Neural cell (in vitro differentiated cells): ENCODE data around the gene MUC21. TPM values are rescaled to one million over a fixed set of nuclear protein-coding genes. Genes with fewer than 3 reads are reported as not detected.

Experiments
- H2AFZ ChIP-seq: fragments of 200-600, 300-800 bp; sonication (generic), shearing (Covaris generic); 2 replicates; pipeline ENCODE4 v1.6.0; 2014; ENCODE audit warnings: low read depth, mild to moderate bottlenecking, antibody characterized with exemption, low read length, moderate library complexity
- H3F3A ChIP-seq: fragments of 200-600 bp; shearing (Covaris generic); 2 replicates; pipeline ENCODE4 v1.6.1; 2016; ENCODE audit warnings: mild to moderate bottlenecking, moderate library complexity, mixed read lengths, antibody characterized with exemption, low read length; ENCODE audit not compliant: insufficient read depth, poor library complexity, severe bottlenecking
- H3K27ac ChIP-seq: fragments of 200-600, 300-800 bp; sonication (generic), shearing (Covaris generic); 2 replicates; pipeline ENCODE4 v1.5.1; 2014; ENCODE audit warnings: mild to moderate bottlenecking, low read length, moderate library complexity
- H3K27me3 ChIP-seq: fragments of 300-800, 200-600 bp; sonication (generic), shearing (Covaris generic); 2 replicates; pipeline ENCODE4 v1.6.0; 2014; ENCODE audit warnings: mild to moderate bottlenecking, low read depth, low read length, moderate library complexity; ENCODE audit not compliant: insufficient read depth
- H3K36me3 ChIP-seq: fragments of 300-800, 200-600 bp; sonication (generic), shearing (Covaris generic); 2 replicates; pipeline ENCODE4 v1.5.1; 2014; ENCODE audit warnings: mild to moderate bottlenecking, antibody characterized with exemption, low read length, moderate library complexity; ENCODE audit not compliant: insufficient read depth
- H3K4me2 ChIP-seq: fragments of 300-800, 200-600 bp; sonication (generic), shearing (Covaris generic); 2 replicates; pipeline ENCODE4 v1.6.0; 2014; ENCODE audit warnings: mild to moderate bottlenecking, low read length
- H3K4me3 ChIP-seq: fragments of 300-800, 200-600 bp; sonication (generic), shearing (Covaris generic); 2 replicates; pipeline ENCODE4 v1.5.1; 2014; ENCODE audit warnings: mild to moderate bottlenecking, low read length, moderate library complexity
- H3K79me2 ChIP-seq: fragments of 200-600 bp; shearing (Covaris generic); replicated peaks from 2 replicates; pipeline ENCODE4 v1.6.0; 2014; ENCODE audit warnings: mild to moderate bottlenecking, low read length, moderate library complexity; ENCODE audit not compliant: insufficient read depth
- H3K9ac ChIP-seq: fragments of 300-800, 200-600 bp; sonication (generic), shearing (Covaris generic); 2 replicates; pipeline ENCODE4 v1.6.1; 2016; ENCODE audit warnings: mild to moderate bottlenecking, low read length, mixed read lengths
- H3K9me2 ChIP-seq: fragments of 200-600 bp; shearing (Covaris generic); 2 replicates; pipeline ENCODE4 v1.6.1; 2016; ENCODE audit warnings: mild to moderate bottlenecking, low read length, mixed read lengths; ENCODE audit not compliant: insufficient read depth
- H3K9me3 ChIP-seq: fragments of 200-600, 300-800 bp; sonication (generic), shearing (Covaris generic); 2 replicates; pipeline ENCODE4 v1.6.1; 2016; ENCODE audit warnings: mild to moderate bottlenecking, mixed run types, low read length, moderate library complexity, mixed read lengths
- H4K20me1 ChIP-seq: fragments of 200-600 bp; shearing (Covaris generic); 2 replicates; pipeline ENCODE4 v1.6.1; 2016; ENCODE audit warnings: mild to moderate bottlenecking, mixed run types; ENCODE audit not compliant: insufficient read depth
- CTCF ChIP-seq: fragments of 450-650 bp; IDR thresholded peaks from 2 replicates; pipeline ENCODE4 v1.5.1; 2014; ENCODE audit warnings: antibody characterized with exemption, mild to moderate bottlenecking, moderate library complexity; ENCODE audit not compliant: poor library complexity, severe bottlenecking
- EP300 ChIP-seq: fragments of 450-650 bp; conservative IDR thresholded peaks from 2 replicates; pipeline ENCODE4 v1.6.1; 2014; ENCODE audit warnings: antibody characterized with exemption, mild to moderate bottlenecking, moderate library complexity; ENCODE audit not compliant: poor library complexity, severe bottlenecking
- EZH2 ChIP-seq: fragments of 200-600, 300-800 bp; shearing (Covaris generic), sonication (generic); IDR thresholded peaks from 2 replicates; pipeline ENCODE4 v1.6.1; 2014; ENCODE audit warnings: antibody characterized with exemption, low read length, borderline replicate concordance, mild to moderate bottlenecking; ENCODE audit not compliant: insufficient read depth, poor library complexity, severe bottlenecking
- MXI1 ChIP-seq: fragments of 450-650 bp; conservative IDR thresholded peaks from 2 replicates; pipeline ENCODE4 v1.6.1; 2014; ENCODE audit warnings: antibody characterized with exemption, mild to moderate bottlenecking; ENCODE audit not compliant: poor library complexity, severe bottlenecking
- POLR2AphosphoS5 ChIP-seq: IDR thresholded peaks from 2 replicates; pipeline ENCODE4 v1.6.1; 2012
- RAD21 ChIP-seq: fragments of 450-650 bp; conservative IDR thresholded peaks from 2 replicates; pipeline ENCODE4 v1.6.1; 2014; ENCODE audit warnings: antibody characterized with exemption, mild to moderate bottlenecking, moderate library complexity
- REST ChIP-seq: IDR thresholded peaks from 2 replicates; pipeline ENCODE4 v1.6.1; 2012; ENCODE audit warnings: borderline replicate concordance
- SMC3 ChIP-seq: fragments of 450-650 bp; conservative IDR thresholded peaks from 2 replicates; pipeline ENCODE4 v1.6.1; 2014; ENCODE audit warnings: antibody characterized with exemption, mild to moderate bottlenecking, moderate library complexity; ENCODE audit not compliant: poor library complexity
- TAF1 ChIP-seq: IDR thresholded peaks from 2 replicates; pipeline ENCODE4 v1.6.1; 2012; ENCODE audit warnings: low read depth
- polyA plus RNA-seq: library from polyadenylated mRNA; depleted of rRNA; stranded (reverse); fragments of >200 nt; gene quantifications from 2 replicates; pipeline ENCODE4 v1.2.3, GENCODE V29; 2014

Gene MUC21
- polyA plus RNA-seq, 1 donor from 2014 or later, result not detected

- Histone ChIP-seq H3F3A (no peaks in the 10 kb centered on the region), H3K27ac (no peak overlapping the region), H3K4me2 (no peak overlapping the region), H3K9me3 (no peaks in the 10 kb centered on the region), H3K27me3 (no peaks in the 10 kb centered on the region), H2AFZ (no peak overlapping the region), H3K9me2 (no peaks in the 10 kb centered on the region), H4K20me1 (no peaks in the 10 kb centered on the region), H3K79me2 (no peaks in the 10 kb centered on the region), H3K4me3 (no peak overlapping the region), H3K36me3 (no peaks in the 10 kb centered on the region), H3K9ac (no peak overlapping the region)
- TF ChIP-seq POLR2AphosphoS5 (no peak), SMC3 (no peak), MXI1 (no peak), RAD21 (no peak), EP300 (no peak), REST (no peak), CTCF (no peak), EZH2 (no peak), TAF1 (no peak)
These were observed 24.6 kb downstream of the MUC21 start for GRCh38 chr6:31008165-31008564.

GRCh38 chr6:31009731-31010130, 26.2 kb downstream of the MUC21 start:
- H3K27me3 ChIP-seq, result no peaks in the 10 kb centered on the region
- H3K36me3 ChIP-seq, result no peaks in the 10 kb centered on the region
- H3K4me2 ChIP-seq, result no peak overlapping the region
- H3K27ac ChIP-seq, result no peak overlapping the region
- H3K79me2 ChIP-seq, result no peaks in the 10 kb centered on the region
- H3K4me3 ChIP-seq, result no peak overlapping the region
- no peaks in the 10 kb centered on the region for H3K9me2 ChIP-seq
- TF ChIP-seq POLR2AphosphoS5 (no peak), EP300 (no peak), EZH2 (no peak), TAF1 (no peak)
- H3K9me3 ChIP-seq, result no peaks in the 10 kb centered on the region
- H3K9ac ChIP-seq, result no peak overlapping the region
- H2AFZ ChIP-seq, result no peak overlapping the region
- no peaks in the 10 kb centered on the region for H3F3A ChIP-seq
- H4K20me1 ChIP-seq, result no peaks in the 10 kb centered on the region
